GM19351 (cell line): Measurements from ENCODE around the gene NOL9.

Experiments
- ATAC-seq: cut with Tn5 transposase; IDR thresholded peaks from one replicate; pipeline ENCODE4 v1.9.1; 2021; ENCODE audit warnings: mild to moderate bottlenecking, moderate library complexity; ENCODE audit not compliant: unreplicated experiment

NOL9 gene

GRCh38 chr1:6491081-6491449, 63.2 kb downstream of the NOL9 start:
- ATAC-seq, result no peak

GRCh38 chr1:6490181-6491080, 63.9 kb downstream of the NOL9 start:
- ATAC-seq, result peak; percentile 69

- ATAC-seq, result peak; percentile 42
These were observed 64.5 kb downstream of the NOL9 start for GRCh38 chr1:6489799-6490180.

GRCh38 chr1:6489383-6489765, 64.9 kb downstream of the NOL9 start:
- ATAC-seq, result no peak

- ATAC-seq, result no peak
These were observed 65.5 kb downstream of the NOL9 start for GRCh38 chr1:6488602-6489382.

GRCh38 chr1:6487804-6488484, 66.4 kb downstream of the NOL9 start:
- no peak for ATAC-seq

- ATAC-seq, result peak; percentile 55
These were observed 67.8 kb downstream of the NOL9 start for GRCh38 chr1:6486433-6487011.

- ATAC-seq, result no peak
These were observed 68.9 kb downstream of the NOL9 start for GRCh38 chr1:6485168-6486101.

GRCh38 chr1:6484826-6485167, 69.5 kb downstream of the NOL9 start:
- ATAC-seq, result no peak

- no peak for ATAC-seq
These were observed 70.6 kb downstream of the NOL9 start for GRCh38 chr1:6483761-6484117.

- ATAC-seq, result no peak
These were observed 71.1 kb downstream of the NOL9 start for GRCh38 chr1:6483017-6483760.

GRCh38 chr1:6481820-6482219, 72.5 kb downstream of the NOL9 start:
- ATAC-seq, result no peak

GRCh38 chr1:6477039-6477820, 77.1 kb downstream of the NOL9 start:
- no peak for ATAC-seq

GRCh38 chr1:6476483-6476882, 77.8 kb downstream of the NOL9 start:
- no peak for ATAC-seq

- ATAC-seq, result no peak
These were observed 78.8 kb downstream of the NOL9 start for GRCh38 chr1:6475381-6476133.

GRCh38 chr1:6474815-6475282, 79.5 kb downstream of the NOL9 start:
- no peak for ATAC-seq

GRCh38 chr1:6473974-6474814, 80.1 kb downstream of the NOL9 start:
- no peak for ATAC-seq
